COLO668 (cell line): ENCODE data around the gene SLC6A8.
"Not testable (repeated sequence)": the region's sequence is repeated elsewhere in the genome, so short reads cannot be mapped to it uniquely, and the experiment has no call there.

Experiments
- DNase-seq: peaks from one replicate; lab custom pipeline; 2025; ENCODE audit not compliant: unreplicated experiment; lab: John Stamatoyannopoulos, UW

The SLC6A8 gene

DNA sequence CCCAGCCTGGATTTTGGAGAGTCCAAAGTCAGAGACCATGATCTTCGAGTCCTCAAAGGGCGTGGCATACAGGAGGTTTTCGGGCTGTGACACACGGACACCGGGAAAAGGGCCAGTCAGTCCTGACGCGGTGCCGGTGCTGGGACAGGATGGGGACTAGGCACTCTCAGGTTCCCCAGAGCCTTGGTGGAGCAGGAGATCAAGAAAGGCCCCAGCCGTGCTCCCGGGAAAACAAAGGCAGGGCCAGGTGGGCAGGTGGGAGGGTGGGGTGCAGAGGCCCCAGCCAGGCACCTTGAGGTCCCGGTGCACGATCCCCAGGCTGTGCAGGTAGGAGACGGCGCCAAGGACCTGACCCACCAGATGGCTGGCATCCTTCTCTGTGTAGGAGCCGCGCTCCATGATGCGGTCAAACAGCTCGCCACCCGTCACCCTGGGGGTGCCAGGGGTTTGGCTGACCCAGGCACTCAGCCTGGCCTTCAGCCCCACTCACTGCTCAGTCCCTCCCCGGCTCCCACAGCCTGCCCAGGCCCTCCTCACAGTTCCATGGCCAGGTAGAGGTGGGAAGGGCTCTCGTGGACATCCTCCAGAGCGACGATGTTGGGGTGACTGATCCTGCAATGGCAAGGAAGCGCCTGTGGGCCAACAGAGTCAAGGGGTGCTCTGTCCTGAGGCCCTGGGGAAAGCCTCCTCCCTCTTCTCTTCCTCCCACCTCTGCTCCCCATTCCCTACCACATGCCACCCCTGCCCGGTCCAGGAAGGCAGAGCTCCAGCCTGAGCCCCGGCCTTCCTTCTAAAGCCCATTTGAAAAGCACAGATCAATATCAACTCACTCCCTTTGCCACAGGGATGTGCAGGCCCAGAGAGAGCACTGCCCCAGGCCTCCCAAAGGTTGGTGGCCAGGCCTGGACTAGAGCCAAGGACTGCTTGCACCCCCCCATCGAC, 15.9 kb upstream of the SLC6A8 start:
- DNase-seq, result no peak

- no peak for DNase-seq
These were observed 14.9 kb upstream of the SLC6A8 start for GRCh38 chrX:153672531-153673427.

- no peak for DNase-seq
These were observed 14.1 kb upstream of the SLC6A8 start, which contains the start of gene PNCK for GRCh38 chrX:153673428-153674218. TSS of gene PNCK (minus strand) at chrX:153673813. CDS start at chrX:153673076, 737 bp downstream.

DNA sequence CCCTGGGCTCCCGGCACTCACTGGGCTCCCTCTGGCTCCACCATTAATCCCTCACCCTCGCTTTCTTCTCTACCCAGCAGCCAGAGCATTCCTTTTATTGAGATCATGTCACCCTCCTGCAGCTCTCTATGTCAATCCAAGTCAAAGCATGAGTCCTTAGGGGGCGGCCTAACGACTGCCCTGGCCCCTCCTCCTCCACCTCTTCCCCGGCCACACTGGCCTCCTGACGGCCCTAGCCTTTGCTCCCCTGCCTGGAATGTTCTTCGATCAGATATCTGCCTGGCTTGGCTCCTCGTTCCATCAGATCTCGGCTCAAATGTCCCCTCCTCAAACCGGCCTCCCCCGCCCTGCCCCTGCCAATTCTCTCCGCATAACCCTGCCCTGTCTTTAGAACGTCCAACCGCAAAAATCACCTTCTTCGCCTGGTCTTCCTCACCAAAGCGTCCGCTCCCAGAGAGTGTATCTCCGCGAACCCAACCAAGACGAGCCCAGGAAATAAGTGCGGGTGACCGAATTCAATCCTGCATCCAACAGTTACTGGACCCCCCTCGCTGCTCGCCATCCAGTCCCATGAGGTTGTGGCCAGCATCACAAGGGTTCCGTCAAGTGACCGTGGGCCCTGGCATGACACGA, 13.4 kb upstream of the SLC6A8 start:
- no peak for DNase-seq

DNA sequence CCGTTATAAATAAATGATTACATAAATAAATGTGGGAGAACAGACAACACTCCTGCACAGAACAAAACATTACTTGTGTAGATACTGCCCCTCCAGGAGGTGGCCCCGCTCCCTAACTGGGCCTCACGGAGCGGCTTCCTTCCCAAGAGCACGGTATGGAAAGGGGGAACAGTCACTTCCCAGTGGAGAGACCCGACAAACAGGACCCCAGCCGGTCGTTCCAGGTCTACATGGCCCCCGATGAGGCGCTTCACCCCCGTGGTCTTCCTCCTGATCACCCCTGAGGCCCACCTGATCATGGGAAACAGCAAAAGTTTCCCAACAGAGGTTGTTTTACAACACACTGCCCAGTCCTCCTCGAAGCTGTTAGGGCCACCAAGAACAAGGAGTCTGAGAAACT, 6.6 kb upstream of the SLC6A8 start:
- DNase-seq, result no peak

- DNase-seq, result not testable (repeated sequence)
These were observed 4.2 kb upstream of the SLC6A8 start for GRCh38 chrX:153683486-153683885.

- no peak for DNase-seq
These were observed 3.1 kb upstream of the SLC6A8 start for GRCh38 chrX:153684467-153685155.

DNA sequence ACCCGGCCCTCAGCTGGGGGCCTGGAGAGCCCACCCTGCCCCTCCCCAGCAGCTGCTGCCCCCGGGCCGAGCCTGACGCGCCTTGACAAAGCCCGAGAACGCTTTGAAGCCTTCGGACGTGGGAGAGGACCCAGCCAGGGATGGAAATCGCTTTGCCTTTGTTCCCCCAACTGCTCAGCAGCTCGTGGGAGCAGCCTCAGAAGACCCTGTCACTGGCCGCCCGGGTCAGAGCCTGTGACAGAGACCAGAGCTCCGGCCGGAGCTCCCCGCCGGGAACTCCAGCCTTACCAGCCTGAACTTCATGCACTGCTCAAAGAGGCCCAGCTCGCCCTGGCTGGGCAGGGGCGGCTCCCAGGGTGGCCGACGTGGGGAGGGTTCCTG, 2.6 kb upstream of the SLC6A8 start:
- DNase-seq, result no peak

GRCh38 chrX:153685751-153686696, 1.7 kb upstream of the SLC6A8 start:
- DNase-seq, result no peak

GRCh38 chrX:153686711-153687110, 1.0 kb upstream of the SLC6A8 start:
- DNase-seq, result peak; percentile 19

- DNase-seq, result peak; percentile 49
These were observed 345 bp downstream of the SLC6A8 start for GRCh38 chrX:153688071-153688470.

- peak; percentile 12 for DNase-seq
These were observed 780 bp downstream of the SLC6A8 start for GRCh38 chrX:153688506-153688905.

- no peak for DNase-seq
These were observed 1.3 kb downstream of the SLC6A8 start for GRCh38 chrX:153688911-153689590.

GRCh38 chrX:153689654-153690465, 2.1 kb downstream of the SLC6A8 start:
- DNase-seq, result no peak

DNA sequence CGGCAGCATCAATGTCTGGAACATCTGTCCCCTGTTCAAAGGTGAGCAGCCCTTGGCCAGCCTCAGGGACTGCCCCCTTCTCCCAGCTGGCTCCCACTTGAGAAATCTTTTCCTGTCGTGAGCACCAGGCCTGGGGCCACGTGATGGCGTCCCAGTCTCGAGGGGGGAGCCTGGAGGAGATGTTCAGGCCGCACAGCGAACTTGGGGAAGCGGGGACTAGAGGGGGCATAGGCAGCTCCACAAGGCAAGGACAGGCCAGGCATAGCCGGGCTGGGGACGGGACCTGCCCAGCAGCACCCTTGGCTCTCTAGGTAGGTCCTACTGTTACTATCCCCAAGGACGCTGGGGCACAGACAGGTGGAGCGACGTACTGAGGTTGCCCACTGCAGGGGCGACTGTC, 2.7 kb downstream of the SLC6A8 start:
- DNase-seq, result no peak

DNA sequence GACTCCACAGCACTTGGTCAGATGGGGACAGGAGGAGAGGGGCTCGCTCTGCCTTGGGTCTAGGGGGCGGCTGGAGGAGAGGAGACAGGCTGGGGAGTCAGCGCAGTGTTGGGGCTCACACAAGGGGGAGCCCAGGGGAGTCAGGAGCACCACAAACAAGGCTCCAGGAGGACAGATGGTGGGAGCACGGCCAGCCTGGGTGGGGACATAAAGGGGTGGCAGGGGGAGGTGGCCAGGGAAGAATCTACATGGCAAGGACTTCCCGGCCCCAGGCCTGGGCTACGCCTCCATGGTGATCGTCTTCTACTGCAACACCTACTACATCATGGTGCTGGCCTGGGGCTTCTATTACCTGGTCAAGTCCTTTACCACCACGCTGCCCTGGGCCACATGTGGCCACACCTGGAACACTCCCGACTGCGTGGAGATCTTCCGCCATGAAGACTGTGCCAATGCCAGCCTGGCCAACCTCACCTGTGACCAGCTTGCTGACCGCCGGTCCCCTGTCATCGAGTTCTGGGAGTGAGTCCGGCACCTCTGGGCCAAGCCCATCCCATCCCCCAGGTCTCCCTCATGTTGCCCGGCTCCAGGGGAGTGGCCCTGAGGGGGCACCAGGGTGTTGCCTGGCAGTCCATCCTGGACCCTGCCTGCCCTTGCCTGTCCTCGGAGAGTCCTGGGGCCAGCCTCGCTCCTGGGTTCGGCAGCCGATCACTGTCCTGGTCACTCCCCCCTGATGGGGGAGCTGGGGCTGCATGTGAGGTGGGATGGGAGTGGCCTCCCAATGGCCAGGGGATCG, 3.5 kb downstream of the SLC6A8 start:
- DNase-seq, result not testable (repeated sequence)

DNA sequence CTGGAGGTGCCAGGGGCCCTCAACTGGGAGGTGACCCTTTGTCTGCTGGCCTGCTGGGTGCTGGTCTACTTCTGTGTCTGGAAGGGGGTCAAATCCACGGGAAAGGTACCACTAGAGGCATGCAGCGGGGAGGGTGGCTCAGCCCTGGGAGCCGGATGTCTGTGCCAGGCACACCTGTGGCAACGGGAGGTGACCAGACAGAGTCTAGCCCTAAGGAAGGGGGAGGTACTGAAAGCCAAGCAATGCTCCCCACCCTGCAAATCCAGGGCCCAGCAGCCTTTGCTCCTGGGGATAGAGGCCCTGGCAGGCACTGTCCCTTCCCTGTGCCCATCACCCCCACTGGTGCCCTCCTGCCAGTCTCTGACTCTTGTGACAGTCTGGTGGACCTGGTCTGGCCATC, 4.3 kb downstream of the SLC6A8 start:
- no peak for DNase-seq
